AG04449 (cell line): ENCODE results near the gene EML4.

ENCODE experiments used
- CTCF ChIA-PET: fragments of 350-600 bp; formaldehyde crosslinking; extraction: SDS; loops from one replicate; lab custom pipeline; 2021; ENCODE audit warnings: antibody characterized with exemption; lab: Yijun Ruan, JAX
- POLR2A ChIA-PET: fragments of 400-600, 350-600 bp; formaldehyde crosslinking; extraction: SDS; loops from one replicate; lab custom pipeline; 2020; ENCODE audit warnings: antibody characterized with exemption, inconsistent platforms; lab: Yijun Ruan, JAX
- DNase-seq: peaks from one replicate; pipeline ENCODE4 v3.0.0-alpha.2; 2010; ENCODE audit warnings: low read depth, low spot score
- H3K4me3 ChIP-seq: 2 replicates; pipeline ENCODE4 v1.5.1; 2011; ENCODE audit warnings: low read depth, mild to moderate bottlenecking, control low read depth, low read length
- CTCF ChIP-seq: IDR thresholded peaks from one replicate; pipeline ENCODE4 v1.5.1; 2011; ENCODE audit warnings: mild to moderate bottlenecking, moderate library complexity, low read length, control low read depth, inconsistent platforms; ENCODE audit not compliant: insufficient read depth; ENCODE audit errors: missing control alignments

EML4 gene

GRCh38 chr2:42138163-42139015 is 30.8 kb upstream of the EML4 start:
- H3K4me3 ChIP-seq = no peak overlapping the region
- POLR2A ChIA-PET = interaction anchor here (0.9 kb wide), 1 partner anchor 10 kb away, joined by 3 read pairs; no protein-coding TSS in a partner anchor
- DNase-seq = peak; percentile 98
- TF ChIP-seq CTCF = no peak
- CTCF ChIA-PET = interaction anchor here (1.2 to 1.4 kb wide), 2 partner anchors 28 to 51 kb away, joined by 3 read pairs; no protein-coding TSS in a partner anchor

- POLR2A ChIA-PET = interaction anchor here (0.9 kb wide), 1 partner anchor 10 kb away, joined by 3 read pairs; no protein-coding TSS in a partner anchor
- TF ChIP-seq CTCF = no peak
- no peak overlapping the region for H3K4me3 ChIP-seq
- no peak for DNase-seq
- CTCF ChIA-PET = interaction anchor here (1.2 to 1.4 kb wide), 2 partner anchors 28 to 52 kb away, joined by 3 read pairs; no protein-coding TSS in a partner anchor
Observed at GRCh38 chr2:42139101-42139500, 30.1 kb upstream of the EML4 start.

GRCh38 chr2:42140496-42140895 is 28.7 kb upstream of the EML4 start:
- TF ChIP-seq CTCF = no peak
- no peak overlapping the region for H3K4me3 ChIP-seq
- POLR2A ChIA-PET = no interaction called here
- DNase-seq = no peak
- CTCF ChIA-PET = no interaction called here

- POLR2A ChIA-PET = interaction anchor here (0.7 to 1.7 kb wide), 7 partner anchors 9 to 93 kb away, joined by 3 to 27 read pairs (median 4); no protein-coding TSS in a partner anchor
- peak overlapping the region; percentile 45 for H3K4me3 ChIP-seq
- TF ChIP-seq CTCF = no peak
- peak; percentile 84 for DNase-seq
- CTCF ChIA-PET = interaction anchor here (0.6 to 1.5 kb wide), 6 partner anchors 31 to 187 kb away, joined by 3 to 5 read pairs (median 4); no protein-coding TSS in a partner anchor
Observed at GRCh38 chr2:42141687-42142546, 27.2 kb upstream of the EML4 start.

GRCh38 chr2:42142547-42143184 is 26.5 kb upstream of the EML4 start:
- TF ChIP-seq CTCF = no peak
- no peak for DNase-seq
- POLR2A ChIA-PET = interaction anchor here (0.7 to 1.7 kb wide), 7 partner anchors 10 to 92 kb away, joined by 3 to 27 read pairs (median 4); no protein-coding TSS in a partner anchor
- CTCF ChIA-PET = interaction anchor here (0.8 to 1.5 kb wide), 4 partner anchors 32 to 186 kb away, joined by 3 to 4 read pairs (median 4); no protein-coding TSS in a partner anchor
- H3K4me3 ChIP-seq = peak overlapping the region; percentile 9; the same call in 1 of the 2 replicates
